ENCODE measurements around the gene SLC35G3.

- TF ChIP-seq CTCF (conservative IDR thresholded peaks at IDR 0.05; ENCODE audit: low read depth, low read length) (no peak), EZH2phosphoT487 (IDR thresholded peaks at IDR 0.05; ENCODE audit: borderline replicate concordance, low read length) (no peak)
Measured at GRCh38 chr17:35242805-35243560, 48.8 kb upstream of the SLC35G3 start, which contains the start of gene SLFN5.
